IPS-NIHi7 (cell line): ENCODE measurements around the gene IGF2.
"Not testable (repeated sequence)": the region's sequence is repeated elsewhere in the genome, so short reads cannot be mapped to it uniquely, and the experiment has no call there.

Experiments
- DNase-seq: peaks from one replicate; pipeline ENCODE4 v3.0.0; 2012; ENCODE audit warnings: mixed read lengths; ENCODE audit errors: extremely low spot score

Gene IGF2

GRCh38 chr11:2136952-2137201 is 2.3 kb downstream of the IGF2 start:
- DNase-seq, result peak; percentile 34

DNA sequence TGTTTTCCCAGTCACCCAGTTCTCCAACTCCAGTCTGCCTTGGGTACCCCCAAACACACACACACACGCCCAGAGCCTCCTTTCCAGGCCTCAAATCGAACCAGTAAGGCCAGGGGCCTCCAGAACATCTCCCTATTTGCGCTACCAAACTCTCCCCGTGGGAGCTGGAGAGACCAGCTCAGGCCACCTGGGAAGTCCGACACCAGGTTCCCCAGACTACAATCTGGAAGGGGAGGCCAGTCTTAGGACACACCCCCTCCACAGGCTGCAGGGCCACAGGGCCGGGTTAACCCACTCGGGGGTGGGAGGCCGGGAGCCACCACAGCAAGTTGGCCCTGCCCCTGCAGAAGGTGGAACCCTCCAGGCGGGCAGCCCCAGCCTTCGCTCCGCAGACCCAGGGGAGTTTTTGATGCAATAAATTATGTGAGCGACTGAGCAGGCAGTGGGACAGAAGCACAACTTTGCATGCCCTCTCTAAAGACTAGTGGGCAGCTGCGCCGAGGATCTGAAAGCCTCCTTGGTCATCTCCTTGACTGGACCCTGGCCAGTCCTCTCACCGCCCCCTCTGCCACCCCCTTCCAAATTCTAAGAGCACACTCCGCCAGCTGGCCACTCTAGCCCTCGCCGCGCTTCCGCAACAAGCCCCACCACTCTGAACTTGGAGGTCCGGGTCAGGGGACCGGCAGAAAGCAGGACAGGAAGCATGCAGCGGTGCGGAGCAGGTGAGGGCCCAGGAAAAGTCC is 2.8 kb downstream of the IGF2 start:
- no peak for DNase-seq

GRCh38 chr11:2135648-2136201 is 3.5 kb downstream of the IGF2 start:
- no peak for DNase-seq

DNA sequence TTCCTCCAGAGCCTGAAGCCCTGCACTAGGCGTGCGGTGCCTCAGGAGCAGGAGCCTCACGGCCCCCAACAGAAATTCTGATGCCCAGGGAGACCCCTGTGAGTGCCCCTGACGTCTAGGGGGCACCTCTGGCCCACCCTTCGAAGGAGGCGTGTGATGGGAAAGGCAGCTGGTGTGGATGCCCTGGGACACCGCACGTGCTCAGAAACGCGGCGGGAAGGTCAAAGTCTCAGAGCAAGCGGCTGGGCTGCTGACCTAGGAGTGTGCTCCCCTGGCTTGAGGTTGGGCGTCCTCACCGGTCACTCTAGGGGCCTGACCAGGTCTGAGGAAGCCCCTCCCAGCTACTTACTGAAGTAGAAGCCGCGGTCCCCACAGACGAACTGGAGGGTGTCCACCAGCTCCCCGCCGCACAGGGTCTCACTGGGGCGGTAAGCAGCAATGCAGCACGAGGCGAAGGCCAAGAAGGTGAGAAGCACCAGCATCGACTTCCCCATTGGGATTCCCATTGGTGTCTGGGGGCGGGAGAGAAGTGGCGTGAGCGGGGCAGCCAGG is 4.1 kb downstream of the IGF2 start:
- no peak for DNase-seq

DNA sequence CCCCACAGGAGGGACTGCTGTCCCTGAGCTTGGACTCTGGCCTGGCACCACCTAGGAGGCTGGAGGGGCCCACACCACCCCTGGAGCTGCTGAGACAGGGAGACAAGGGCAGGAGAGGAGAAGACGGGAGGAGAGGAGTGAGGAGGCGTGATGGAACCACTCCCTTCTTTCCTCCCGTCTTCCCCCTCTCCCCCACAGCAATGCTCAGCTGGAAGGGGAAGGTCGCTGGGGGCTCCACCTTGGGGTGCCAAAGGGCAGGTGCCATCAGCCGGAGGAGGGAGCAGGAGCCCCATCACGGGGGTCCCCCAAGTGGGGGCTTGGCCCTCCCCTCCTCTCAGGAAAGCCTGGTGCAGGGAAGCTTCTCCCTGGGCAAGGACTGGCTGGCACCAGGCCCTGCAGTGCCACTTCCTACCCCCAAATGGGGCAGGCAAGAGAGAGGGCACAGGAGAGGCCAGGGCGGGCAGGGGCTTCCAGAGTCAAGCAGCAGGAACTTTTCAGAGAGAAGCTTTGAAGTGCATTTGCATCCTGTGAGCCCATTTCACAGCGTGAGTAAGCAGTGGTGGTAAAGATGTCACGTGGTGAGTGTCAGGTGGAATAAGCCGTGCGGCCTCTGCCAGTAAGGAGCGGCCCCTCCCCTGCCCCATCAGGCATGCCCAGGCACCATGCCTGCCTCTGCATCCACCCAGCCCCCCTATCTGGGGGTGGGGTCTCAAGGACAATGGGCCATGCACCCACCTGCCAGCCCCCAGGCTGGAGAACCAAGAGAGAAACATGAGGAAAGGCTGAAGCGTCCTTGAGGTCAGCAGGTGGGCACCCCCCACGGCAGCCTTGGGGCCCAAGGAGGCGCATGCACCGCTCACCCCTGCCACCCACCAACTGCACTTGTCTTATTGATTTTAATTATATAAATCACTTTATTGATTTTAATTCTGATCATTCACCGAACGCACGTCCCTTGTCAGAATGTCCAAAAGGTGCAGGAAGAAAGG is 4.9 kb downstream of the IGF2 start:
- no peak for DNase-seq

DNA sequence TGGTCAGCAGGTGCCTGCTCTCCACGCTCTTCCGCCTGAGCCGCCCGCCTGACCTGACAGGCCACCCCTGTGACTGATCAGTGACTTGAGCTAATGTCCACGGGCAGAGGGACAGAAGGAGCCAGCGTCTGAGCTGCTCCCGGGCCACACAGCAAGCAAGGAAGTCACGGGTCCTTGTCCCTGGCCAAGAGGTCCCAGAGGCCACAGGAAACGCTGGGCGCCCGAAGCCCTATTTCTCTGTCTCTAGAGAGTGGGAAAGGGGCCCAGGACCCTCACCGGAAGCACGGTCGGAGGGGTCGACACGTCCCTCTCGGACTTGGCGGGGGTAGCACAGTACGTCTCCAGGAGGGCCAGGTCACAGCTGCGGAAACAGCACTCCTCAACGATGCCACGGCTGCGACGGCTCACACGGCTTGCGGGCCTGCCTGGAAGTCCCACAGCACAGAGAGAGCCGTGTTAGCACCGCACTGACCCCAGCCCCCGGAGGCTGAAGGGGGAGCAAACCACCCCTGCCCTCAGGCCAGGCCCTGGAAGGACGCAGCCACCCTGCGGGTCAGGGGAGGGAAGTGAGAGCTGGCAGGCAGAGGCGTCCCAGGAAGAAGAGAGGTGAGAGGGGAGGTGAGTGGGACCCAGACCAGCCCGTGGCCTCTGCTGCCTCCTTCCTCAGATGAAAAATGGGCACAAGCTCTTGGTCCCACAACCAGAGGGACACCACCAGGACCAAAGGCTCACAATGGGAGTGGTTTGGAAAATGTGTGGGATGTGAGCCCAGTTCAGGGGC is 5.8 kb downstream of the IGF2 start:
- no peak for DNase-seq

GRCh38 chr11:2132874-2133240 is 6.3 kb downstream of the IGF2 start:
- no peak for DNase-seq

DNA sequence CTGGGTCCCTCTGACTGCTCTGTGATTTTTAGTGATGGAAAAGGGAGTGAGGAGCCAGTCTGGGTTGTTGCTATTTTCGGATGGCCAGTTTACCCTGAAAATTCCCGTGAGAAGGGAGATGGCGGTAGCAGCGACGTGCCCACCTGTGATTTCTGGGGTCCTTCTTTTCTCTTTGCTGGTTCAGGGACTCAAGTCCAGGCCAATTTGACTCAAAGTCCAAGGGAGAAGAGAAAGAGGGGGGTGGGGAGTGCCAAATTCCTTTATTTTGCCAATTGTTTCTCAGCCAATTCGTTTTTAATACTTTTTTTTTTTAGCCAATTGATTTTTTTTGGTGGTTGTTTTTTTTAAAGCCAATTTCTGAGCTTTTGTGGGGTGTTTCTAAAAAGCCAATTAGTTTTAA is 6.9 kb downstream of the IGF2 start:
- no peak for DNase-seq

- DNase-seq, result no peak
Observed at GRCh38 chr11:2131371-2132236, 7.6 kb downstream of the IGF2 start.

DNA sequence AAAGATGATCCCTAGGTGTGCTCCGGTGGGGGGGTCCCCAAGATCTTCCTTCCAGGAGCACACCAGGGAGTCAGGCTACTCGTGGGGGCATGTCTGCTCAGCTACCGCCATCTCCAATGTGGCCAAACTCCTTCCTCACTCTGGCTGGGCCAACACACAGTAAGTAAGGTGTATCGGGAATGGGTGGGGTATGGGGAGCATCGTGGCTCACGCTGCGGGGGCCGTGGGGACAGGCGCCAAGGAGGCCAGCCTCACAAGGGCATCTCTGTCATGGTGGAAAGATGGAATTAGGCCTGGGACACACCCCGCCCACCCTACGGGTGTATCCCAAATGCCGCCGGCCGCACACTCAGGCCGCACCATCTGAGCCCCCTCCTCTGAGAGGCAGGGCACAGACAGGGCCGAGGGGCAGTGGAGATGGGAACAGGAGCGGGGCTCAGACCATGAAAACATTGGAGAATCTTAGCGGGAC is 8.3 kb downstream of the IGF2 start:
- DNase-seq, result no peak

- no peak for DNase-seq
Observed at GRCh38 chr11:2129699-2130366, 9.4 kb downstream of the IGF2 start.

GRCh38 chr11:2129308-2129698 is 9.9 kb downstream of the IGF2 start:
- DNase-seq, result no peak

- DNase-seq, result no peak
Observed at GRCh38 chr11:2128511-2129307, 10.5 kb downstream of the IGF2 start.

- no peak for DNase-seq
Observed at GRCh38 chr11:2128130-2128510, 11.1 kb downstream of the IGF2 start.

DNA sequence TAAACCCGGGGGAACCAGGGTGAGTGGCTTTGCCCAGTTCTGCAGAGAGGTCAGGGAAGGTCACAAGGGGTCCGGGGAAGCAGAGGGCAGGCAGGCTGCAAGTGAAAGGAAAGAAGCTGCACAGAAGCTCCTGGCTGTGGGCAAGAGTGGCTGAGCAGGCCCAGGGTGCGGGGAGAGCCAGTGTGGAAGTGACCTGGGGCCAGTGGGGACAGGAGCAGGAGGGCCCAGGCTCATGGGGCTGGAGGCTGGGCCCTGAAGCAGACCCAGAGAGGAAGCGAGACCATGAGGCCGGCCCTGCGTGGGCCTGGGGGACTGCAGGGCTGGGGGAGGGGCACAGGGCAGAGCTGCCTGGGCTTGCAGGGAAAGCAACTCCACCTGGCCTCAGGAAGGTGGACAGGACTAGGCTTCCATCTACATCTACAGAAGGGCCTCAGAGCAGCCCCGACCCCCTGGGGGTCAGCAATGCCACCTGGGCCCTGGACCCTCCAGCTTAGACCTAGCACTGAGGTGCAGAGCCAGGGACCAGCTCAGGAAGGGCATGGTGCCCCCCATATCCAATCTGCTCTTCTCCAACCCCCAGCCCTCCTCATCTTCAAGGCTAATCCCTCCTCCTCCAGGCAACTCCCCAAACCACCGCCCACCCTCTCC is 11.6 kb downstream of the IGF2 start:
- no peak for DNase-seq

DNA sequence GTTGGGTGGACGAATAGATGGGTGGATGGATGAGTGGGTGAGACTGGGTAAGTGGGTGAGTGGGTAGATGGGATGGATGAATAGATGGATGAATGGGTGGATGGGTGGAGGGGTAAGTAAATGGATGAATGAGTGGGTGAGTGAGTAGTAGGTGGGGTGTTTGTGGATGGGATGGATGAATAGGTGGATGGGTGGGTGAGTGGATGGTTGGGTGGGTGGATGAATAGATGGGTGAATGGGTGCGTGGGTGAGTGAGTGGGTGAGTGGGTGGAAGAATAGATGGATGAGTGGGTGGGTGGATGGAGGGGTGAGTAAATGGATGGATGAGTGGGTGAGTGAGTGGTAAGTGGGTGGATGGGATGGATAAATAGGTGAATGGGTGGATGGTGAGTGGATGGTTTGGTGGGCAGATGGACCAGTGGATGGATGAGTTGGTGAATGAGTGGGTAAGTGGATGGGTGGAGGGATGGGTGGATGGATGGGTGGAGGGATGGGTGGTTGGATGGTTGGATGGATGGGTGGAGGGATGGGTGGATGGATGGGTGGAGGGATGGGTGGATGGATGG is 12.6 kb downstream of the IGF2 start:
- no peak for DNase-seq

DNA sequence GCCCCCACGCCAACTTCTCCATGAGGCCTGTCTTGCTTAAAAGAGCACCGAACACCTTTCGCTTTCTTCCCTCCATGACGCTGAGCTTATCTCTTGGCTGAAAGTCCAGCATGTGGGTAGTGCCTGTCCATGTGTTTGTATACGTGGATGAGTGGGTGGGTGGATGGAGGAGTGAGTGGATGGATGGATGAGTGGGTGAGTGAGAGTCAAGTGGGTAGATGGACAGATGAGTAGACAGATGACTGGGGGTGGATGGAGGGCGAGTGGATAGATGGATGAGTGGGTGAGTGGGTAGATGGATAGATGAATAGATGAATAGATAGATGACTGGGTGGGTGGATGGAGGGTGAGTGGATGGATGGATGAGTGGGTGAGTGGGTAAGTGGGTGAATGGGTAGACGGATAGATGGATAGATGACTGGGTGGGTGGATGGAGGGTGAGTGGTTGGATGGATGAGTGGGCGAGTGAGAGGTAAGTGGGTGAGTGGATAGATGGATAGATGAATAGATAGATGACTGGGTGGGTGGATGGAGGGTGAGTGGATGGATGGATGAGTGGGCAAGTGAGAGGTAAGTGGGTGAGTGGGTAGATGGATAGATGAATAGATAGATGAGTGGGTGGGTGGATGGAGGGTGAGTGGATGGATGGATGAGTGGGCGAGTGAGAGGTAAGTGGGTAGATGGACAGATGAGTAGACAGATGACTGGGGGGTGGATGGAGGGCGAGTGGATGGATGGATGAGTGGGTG is 14.3 kb downstream of the IGF2 start:
- not testable (repeated sequence) for DNase-seq

- no peak for DNase-seq
Observed at GRCh38 chr11:2123628-2123960, 15.6 kb downstream of the IGF2 start.
